ENCODE results near the gene PAPSS2. TPM values are rescaled to one million over a fixed set of nuclear protein-coding genes. Genes with fewer than 3 reads are reported as not detected.
A peak's percentile ranks its signal among the peaks of the same experiment; 100 is the strongest.
"Not testable (repeated sequence)": the region's sequence is repeated elsewhere in the genome, so short reads cannot be mapped to it uniquely, and the experiment has no call there.

PAPSS2 gene
- total RNA-seq: 10 to 100 TPM; 25.5 to 32.1 (median 28.8) TPM

- H3K4me3 ChIP-seq (replicated peaks in 1 of 3): peak within 1 kb of the TSS; percentile 70 to 96 (median 78)
- DNase-seq: peak; percentile 57 to 59
- no peaks in the 10 kb centered on the region for H3K36me3 ChIP-seq
- peaks cover 0 to 19% of the 10 kb centered on the region in 2 donors for H3K4me1 ChIP-seq
- H3K9me3 ChIP-seq: no peaks in the 10 kb centered on the region
- WGBS, 2 donors: 1 to 2% methylated on average over 35 to 43 of the region's 82 CpGs
- intact Hi-C loops (cut with DNase I): loop anchor here (5.0 to 10.0 kb wide), 2 partner anchors 77 to 125 kb away; no protein-coding TSS in a partner anchor
- H3K27me3 ChIP-seq: no peaks in the 10 kb centered on the region
- TF ChIP-seq POLR2A (IDR thresholded peaks at IDR 0.05): peak in 1 of 2 donors; percentile 65
- no peak for TF ChIP-seq CTCF (IDR thresholded peaks at IDR 0.05)
- peak within 1 kb of the TSS; percentile 55 to 83 (median 75) for H3K27ac ChIP-seq
Measured at GRCh38 chr10:87659571-87660483, at the start of gene PAPSS2. Gene PAPSS2 (plus strand): TSS chr10:87659878. CDS start chr10:87659982, 104 bp downstream.

- H3K27me3 ChIP-seq; DNase-seq; H3K4me3 ChIP-seq (replicated peaks in 1 of 3); intact Hi-C loops (cut with DNase I); H3K36me3 ChIP-seq; H3K27ac ChIP-seq; H3K9me3 ChIP-seq; H3K4me1 ChIP-seq: not testable (repeated sequence)
- WGBS, 2 donors: 89 to 91% methylated on average over 2 of the region's 2 CpGs
Measured at GRCh38 chr10:87611341-87611740, 48.3 kb upstream of the PAPSS2 start.

GRCh38 chr10:87612115-87612514, 47.6 kb upstream of the PAPSS2 start:
- no peak overlapping the region for H3K27ac ChIP-seq
- no peak for TF ChIP-seq CTCF (IDR thresholded peaks at IDR 0.05)
- no peak for TF ChIP-seq POLR2A (IDR thresholded peaks at IDR 0.05)
- H3K9me3 ChIP-seq: no peaks in the 10 kb centered on the region
- no peak for DNase-seq
- intact Hi-C loops (cut with DNase I): no loop called here
- WGBS, 2 donors: 90 to 94% methylated on average over 2 of the region's 2 CpGs
- no peak overlapping the region for H3K4me3 ChIP-seq (replicated peaks in 1 of 3)
- H3K4me1 ChIP-seq: no peaks in the 10 kb centered on the region
- H3K27me3 ChIP-seq: no peaks in the 10 kb centered on the region
- H3K36me3 ChIP-seq: no peaks in the 10 kb centered on the region

- no peaks in the 10 kb centered on the region for H3K36me3 ChIP-seq
- peaks cover 2 to 7% of the 10 kb centered on the region in 2 donors for H3K4me1 ChIP-seq
- DNase-seq: no peak
- intact Hi-C loops (cut with DNase I): no loop called here
- no peaks in the 10 kb centered on the region for H3K9me3 ChIP-seq
- WGBS, 2 donors: 80 to 81% methylated on average over 2 of the region's 2 CpGs
- TF ChIP-seq POLR2A (IDR thresholded peaks at IDR 0.05) (no peak), CTCF (IDR thresholded peaks at IDR 0.05) (no peak)
- no peak overlapping the region for H3K27ac ChIP-seq
- H3K4me3 ChIP-seq (replicated peaks in 1 of 3): no peak overlapping the region
- no peaks in the 10 kb centered on the region for H3K27me3 ChIP-seq
Measured at GRCh38 chr10:87613751-87614150, 45.9 kb upstream of the PAPSS2 start.

GRCh38 chr10:87615856-87616255, 43.8 kb upstream of the PAPSS2 start:
- intact Hi-C loops (cut with DNase I): no loop called here

More at GRCh38 chr10:87615856-87616255, 43.8 kb upstream of the PAPSS2 start:
- no peak overlapping the region for H3K4me3 ChIP-seq (replicated peaks in 1 of 3)
- H3K27me3 ChIP-seq: no peaks in the 10 kb centered on the region
- 76 to 78% methylated on average over 3 of the region's 3 CpGs for WGBS, 2 donors
- H3K4me1 ChIP-seq: peaks cover 17 to 23% of the 10 kb centered on the region in 2 donors
- H3K36me3 ChIP-seq: no peaks in the 10 kb centered on the region
- no peak for TF ChIP-seq POLR2A (IDR thresholded peaks at IDR 0.05)
- TF ChIP-seq CTCF (IDR thresholded peaks at IDR 0.05): no peak
- no peak overlapping the region for H3K27ac ChIP-seq
- DNase-seq: no peak
- H3K9me3 ChIP-seq: no peaks in the 10 kb centered on the region
